ENCODE measurements around the gene ZCCHC17.

- TF ChIP-seq CTCF (IDR thresholded peaks at IDR 0.05 in 8 of 11, conservative IDR thresholded peaks at IDR 0.05 in 3 of 11) (no peak), POLR2AphosphoS5 (IDR thresholded peaks at IDR 0.05) (no peak)
Observed at GRCh38 chr1:31382379-31382989, 85.7 kb downstream of the ZCCHC17 start.

Measured in spleen (tissue), 7 donors.